ENCODE measurements around the gene CDC37. TPM values are rescaled to one million over a fixed set of nuclear protein-coding genes. Genes with fewer than 3 reads are reported as not detected.

Gene CDC37
- 100 to 1,000 TPM; 128 to 286 TPM for total RNA-seq

- H3K9me3 ChIP-seq: no peaks in the 10 kb centered on the region
- peaks cover 9% of the 10 kb centered on the region for H3K27me3 ChIP-seq
- peak within 1 kb of the TSS; percentile 40 for H3K27ac ChIP-seq
- peak within 1 kb of the TSS; percentile 93 to 97 for H3K9ac ChIP-seq (ENCODE audit: low read depth in 2 of 2, low read length in 2 of 2)
- intact Hi-C loops (cut with DNase I): no loop called here
- DNase-seq: peak; percentile 97
- H3K4me1 ChIP-seq: peaks cover 16% of the 10 kb centered on the region
- no peak for TF ChIP-seq CTCF (IDR thresholded peaks at IDR 0.05)
- H3K36me3 ChIP-seq: no peaks in the 10 kb centered on the region
- peak within 1 kb of the TSS; percentile 85 for H3K4me3 ChIP-seq
These were observed at the start of gene CDC37 for GRCh38 chr19:10403137-10404021. TSS of gene CDC37 (minus strand) at chr19:10403542. CDS start at chr19:10403479, 63 bp downstream.

GRCh38 chr19:10450853-10451609, 47.7 kb upstream of the CDC37 start:
- intact Hi-C loops (cut with DNase I): no loop called here
- Histone ChIP-seq H3K36me3 (no peaks in the 10 kb centered on the region), H3K9me3 (no peaks in the 10 kb centered on the region), H3K27ac (peak overlapping the region; percentile 67), H3K27me3 (no peaks in the 10 kb centered on the region), H3K4me1 (no peaks in the 10 kb centered on the region), H3K4me3 (no peak overlapping the region), H3K9ac (ENCODE audit: low read depth in 2 of 2, low read length in 2 of 2) (peak overlapping the region in 1 of 2 donors; percentile 65)
- TF ChIP-seq CTCF (IDR thresholded peaks at IDR 0.05): no peak
- DNase-seq: peak; percentile 93

GRCh38 chr19:10450191-10450852, 47.0 kb upstream of the CDC37 start:
- Histone ChIP-seq H3K4me1 (no peaks in the 10 kb centered on the region), H3K9ac (ENCODE audit: low read depth in 2 of 2, low read length in 2 of 2) (no peak overlapping the region), H3K27ac (peak overlapping the region; percentile 67), H3K4me3 (no peak overlapping the region), H3K36me3 (no peaks in the 10 kb centered on the region), H3K9me3 (no peaks in the 10 kb centered on the region), H3K27me3 (no peaks in the 10 kb centered on the region)
- intact Hi-C loops (cut with DNase I): no loop called here
- DNase-seq: no peak
- TF ChIP-seq CTCF (IDR thresholded peaks at IDR 0.05): no peak

GRCh38 chr19:10449037-10449436, 45.7 kb upstream of the CDC37 start:
- H3K4me1 ChIP-seq: no peaks in the 10 kb centered on the region
- no peak for TF ChIP-seq CTCF (IDR thresholded peaks at IDR 0.05)
- H3K36me3 ChIP-seq: no peaks in the 10 kb centered on the region
- no peak overlapping the region for H3K4me3 ChIP-seq
- no peak for DNase-seq
- H3K27me3 ChIP-seq: no peaks in the 10 kb centered on the region
- no peak overlapping the region for H3K27ac ChIP-seq
- no peaks in the 10 kb centered on the region for H3K9me3 ChIP-seq
- H3K9ac ChIP-seq (ENCODE audit: low read depth in 2 of 2, low read length in 2 of 2): no peak overlapping the region
- intact Hi-C loops (cut with DNase I): no loop called here

GRCh38 chr19:10442698-10443097, 39.4 kb upstream of the CDC37 start:
- no peaks in the 10 kb centered on the region for H3K27me3 ChIP-seq
- H3K36me3 ChIP-seq: no peaks in the 10 kb centered on the region
- H3K4me3 ChIP-seq: no peak overlapping the region
- no peak overlapping the region for H3K27ac ChIP-seq
- no peaks in the 10 kb centered on the region for H3K4me1 ChIP-seq
- H3K9ac ChIP-seq (ENCODE audit: low read depth in 2 of 2, low read length in 2 of 2): no peak overlapping the region
- H3K9me3 ChIP-seq: no peaks in the 10 kb centered on the region
- TF ChIP-seq CTCF (IDR thresholded peaks at IDR 0.05): no peak
- intact Hi-C loops (cut with DNase I): no loop called here
- DNase-seq: no peak
